HG03571 (cell line): Measurements from ENCODE around the gene PPP2R3A.

Source experiments
- ATAC-seq: cut with Tn5 transposase; IDR thresholded peaks from one replicate; pipeline ENCODE4 v1.9.1; 2021; ENCODE audit not compliant: unreplicated experiment

The PPP2R3A gene

GRCh38 chr3:135970506-135971116, 5.1 kb downstream of the PPP2R3A start:
- no peak for ATAC-seq

- ATAC-seq: no peak
These were observed 8.3 kb downstream of the PPP2R3A start for GRCh38 chr3:135973841-135974240.

GRCh38 chr3:135975053-135975452, 9.5 kb downstream of the PPP2R3A start:
- no peak for ATAC-seq

GRCh38 chr3:135975536-135975935, 10.0 kb downstream of the PPP2R3A start:
- no peak for ATAC-seq

- no peak for ATAC-seq
These were observed 14.8 kb downstream of the PPP2R3A start for GRCh38 chr3:135980343-135980742.

GRCh38 chr3:135981701-135982403, 16.3 kb downstream of the PPP2R3A start:
- ATAC-seq: no peak

GRCh38 chr3:135982404-135982761, 16.9 kb downstream of the PPP2R3A start:
- ATAC-seq: no peak

GRCh38 chr3:135982922-135983581, 17.5 kb downstream of the PPP2R3A start:
- no peak for ATAC-seq

- no peak for ATAC-seq
These were observed 22.1 kb downstream of the PPP2R3A start for GRCh38 chr3:135987661-135988060.

- ATAC-seq: no peak
These were observed 23.7 kb downstream of the PPP2R3A start for GRCh38 chr3:135989242-135989641.

GRCh38 chr3:135990903-135991302, 25.4 kb downstream of the PPP2R3A start:
- ATAC-seq: no peak

- no peak for ATAC-seq
These were observed 26.1 kb downstream of the PPP2R3A start for GRCh38 chr3:135991621-135992020.

GRCh38 chr3:135992072-135992471, 26.5 kb downstream of the PPP2R3A start:
- ATAC-seq: no peak

- ATAC-seq: no peak
These were observed 29.3 kb downstream of the PPP2R3A start for GRCh38 chr3:135994708-135995337.

GRCh38 chr3:135995766-135996165, 30.2 kb downstream of the PPP2R3A start:
- no peak for ATAC-seq

GRCh38 chr3:135997554-135998320, 32.2 kb downstream of the PPP2R3A start:
- no peak for ATAC-seq

- no peak for ATAC-seq
These were observed 42.7 kb downstream of the PPP2R3A start for GRCh38 chr3:136008221-136008620.

- no peak for ATAC-seq
These were observed 43.4 kb downstream of the PPP2R3A start for GRCh38 chr3:136008732-136009470.

GRCh38 chr3:136018876-136019275, 53.3 kb downstream of the PPP2R3A start:
- ATAC-seq: no peak

- no peak for ATAC-seq
These were observed 56.3 kb downstream of the PPP2R3A start for GRCh38 chr3:136021803-136022202.
